K562 (cell line): ENCODE data around the gene PRSS57. TPM values are rescaled to one million over a fixed set of nuclear protein-coding genes. Genes with fewer than 3 reads are reported as not detected.

Experiments
- ARID2 ChIP-seq: fragments of 450-650 bp; IDR thresholded peaks from 2 replicates; pipeline ENCODE4 v1.6.1; 2017; ENCODE audit warnings: antibody characterized with exemption, mild to moderate bottlenecking
- ELF1 ChIP-seq: fragments of 200-800 bp; sonication (Bioruptor generic); IDR thresholded peaks from 2 replicates; pipeline ENCODE4 v1.6.1; 2016; ENCODE audit warnings: missing genetic modification characterization, missing compliant biosample characterization
- FOXP1 ChIP-seq: sonication (generic); formaldehyde crosslinking; IDR thresholded peaks from 2 replicates; pipeline ENCODE4 v1.8.0; 2022; ENCODE audit warnings: mild to moderate bottlenecking, missing genetic modification reagents
- KDM4B ChIP-seq, 2 experiments: fragments of 450-650 bp in 1 of 2; sonication (generic) in 1 of 2; IDR thresholded peaks; 2 replicates each; pipeline ENCODE4 v1.6.1; 2016 to 2017; ENCODE audit warnings: borderline replicate concordance in 2 of 2, antibody characterized with exemption in 1 of 2, low read depth in 1 of 2, mild to moderate bottlenecking in 1 of 2
- MBD2 ChIP-seq: sonication (generic); IDR thresholded peaks from 2 replicates; pipeline ENCODE4 v1.6.1; 2016; ENCODE audit warnings: low read depth, borderline replicate concordance
- MYC ChIP-seq, 2 experiments: fragments of 250-450 bp in 1 of 2; sonication (Bioruptor Pico) in 1 of 2; IDR thresholded peaks; 2 replicates each; pipeline versions ENCODE4 v1.5.1 to v1.6.1; 2012 to 2021; ENCODE audit warnings: low read depth in 2 of 2, borderline replicate concordance in 1 of 2, improper control_type of control experiment in 1 of 2, low read length in 1 of 2, mild to moderate bottlenecking in 1 of 2, moderate library complexity in 1 of 2
- NFATC3 ChIP-seq: fragments of 450-650 bp; IDR thresholded peaks from 2 replicates; pipeline ENCODE4 v1.6.1; 2017; ENCODE audit warnings: mild to moderate bottlenecking
- NR2C2 ChIP-seq, 2 experiments: fragments of 200-800 bp in 1 of 2; sonication (Bioruptor generic) in 1 of 2; sonication (generic) in 1 of 2; formaldehyde crosslinking in 1 of 2; IDR thresholded peaks; 2 replicates each; pipeline versions ENCODE4 v1.6.1 to v1.8.0; 2016 to 2022; ENCODE audit warnings: mild to moderate bottlenecking in 1 of 2, missing compliant biosample characterization in 1 of 2, missing genetic modification characterization in 1 of 2, missing genetic modification reagents in 1 of 2
- SETDB1 ChIP-seq: IDR thresholded peaks from one replicate; pipeline ENCODE4 v1.6.1; 2012; ENCODE audit warnings: low read length, control low read depth, inconsistent platforms
- SIN3B ChIP-seq: fragments of 450-650 bp; IDR thresholded peaks from 2 replicates; pipeline ENCODE4 v1.6.1; 2017; ENCODE audit warnings: low read depth, mild to moderate bottlenecking, moderate library complexity
- ZNF12 ChIP-seq: sonication (generic); formaldehyde crosslinking; IDR thresholded peaks from 2 replicates; pipeline ENCODE4 v1.4.0; 2020; ENCODE audit warnings: mild to moderate bottlenecking, missing genetic modification reagents
- ZNF212 ChIP-seq: fragments of 450-650 bp; formaldehyde crosslinking; IDR thresholded peaks from 2 replicates; pipeline ENCODE4 v1.4.0; 2020; ENCODE audit warnings: mild to moderate bottlenecking
- ZNF707 ChIP-seq: fragments of 250-450 bp; sonication (Bioruptor Pico); conservative IDR thresholded peaks from 2 replicates; pipeline ENCODE4 v1.8.0; 2022; ENCODE audit warnings: inconsistent platforms, mild to moderate bottlenecking, moderate library complexity
- polyA plus RNA-seq, 8 experiments: library from polyadenylated mRNA; depleted of rRNA in 4 of 8; stranded (reverse) in 5 of 8; unstranded in 3 of 8; fragments of >200 nt; fragmentation: Nextera tagmentation in 2 of 8; fragmentation: Illumina TruSeq in 1 of 8; extraction: Ambion mirVana in 2 of 8; extraction: Trizol in 1 of 8; gene quantifications; 2 replicates each; pipeline versions ENCODE4 v1.2.1 to v1.2.3, GENCODE V29; 2011 to 2014; ENCODE audit warnings: inconsistent platforms in 1 of 8, missing spikeins in 1 of 8
- total RNA-seq, 7 experiments: library from RNA; depleted of rRNA in 6 of 7; stranded (reverse); fragments of >200 nt in 6 of 7; fragmentation: Illumina TruSeq in 2 of 7; extraction: Trizol in 2 of 7; gene quantifications; 2 replicates each; pipeline versions ENCODE4 v1.2.1 to v1.2.3, GENCODE V29; 2011 to 2021; ENCODE audit warnings: low replicate concordance in 1 of 7
- TF ChIP-seq, protein P1 (sequence below): fragments of 450-650 bp; IDR thresholded peaks from 2 replicates; pipeline ENCODE4 v1.6.1; 2016; ENCODE audit warnings: mild to moderate bottlenecking, moderate library complexity
- TF ChIP-seq, protein P2 (sequence below): conservative IDR thresholded peaks from 2 replicates; pipeline ENCODE4 v1.6.1; 2011; ENCODE audit warnings: low read depth, mild to moderate bottlenecking, low read length; ENCODE audit not compliant: control insufficient read depth

PRSS57 gene
- total and polyA plus RNA-seq, 9 of the 15 experiments (the other 6 are each of a cell fraction or from before 2014, with no cell fraction given) = 0.06 to 2.5 (median 1.3) TPM; not detected in 3

DNA sequence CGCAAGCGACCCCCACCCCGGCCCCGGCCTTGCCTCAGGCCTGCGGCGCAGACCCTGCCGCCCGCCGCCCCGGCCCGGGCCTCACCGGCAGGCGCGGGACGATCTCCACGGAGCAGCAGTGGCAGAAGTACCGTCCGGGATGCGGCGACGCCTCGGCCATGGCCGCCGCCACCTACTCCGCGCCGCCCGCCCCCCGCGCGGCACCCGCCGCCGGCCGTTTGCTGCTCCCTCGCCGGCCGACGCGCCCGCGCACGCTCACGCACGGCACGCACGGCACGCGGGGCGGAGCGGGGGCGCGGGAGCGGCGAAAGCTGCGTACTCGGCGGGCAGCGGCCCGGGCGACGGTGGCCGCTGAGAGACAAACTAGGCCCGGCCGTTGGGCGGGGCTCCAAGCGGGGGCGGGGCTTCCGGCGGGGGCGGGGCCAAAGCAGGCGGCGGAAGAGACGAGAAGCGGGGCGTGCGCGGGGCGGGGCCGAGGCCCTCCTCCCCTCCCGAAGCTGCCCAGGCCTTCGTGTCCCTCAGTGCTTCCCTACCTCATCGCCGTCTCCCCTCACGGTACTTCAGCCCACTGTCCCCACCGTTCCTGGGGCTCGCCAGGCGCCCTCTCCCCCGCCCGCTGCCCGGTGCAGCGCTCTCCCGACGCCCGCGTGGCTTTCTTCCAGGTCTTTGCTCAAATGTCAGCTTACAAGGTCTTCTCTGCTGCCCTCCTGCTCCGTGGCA is 32.1 kb downstream of the PRSS57 start, which contains the start of gene RNF126 (continued):
- TF ChIP-seq NR2C2 (CRISPR knock-in tag; IDR thresholded peaks at IDR 0.05) (no peak), NR2C2 (tag; IDR thresholded peaks at IDR 0.05) (peak; percentile 45; the same call in 1 of the 2 replicates), NFATC3 (no peak), MYC (IDR thresholded peaks at IDR 0.05; ENCODE audit: low read depth, low read length) (peak; percentile 68), MYC (CRISPR knock-in tag; IDR thresholded peaks at IDR 0.05; ENCODE audit: borderline replicate concordance, low read depth) (no peak), ARID2 (no peak), ELF1 (tag) (peak; percentile 65; the same call in 1 of the 2 replicates), ZNF707 (CRISPR knock-in tag) (no peak), ZNF212 (no peak), FOXP1 (0 out of 2 replicates have a peak, but pooled peaks have one; percentile 13), MBD2 (no peak), ZNF12 (CRISPR knock-in tag) (no peak), SETDB1 (no peak), SIN3B (peak; percentile 64), KDM4B (IDR thresholded peaks at IDR 0.05; ENCODE audit: borderline replicate concordance in 2 of 2, low read depth in 1 of 2) (no peak)
- TF ChIP-seq, protein P1, sequence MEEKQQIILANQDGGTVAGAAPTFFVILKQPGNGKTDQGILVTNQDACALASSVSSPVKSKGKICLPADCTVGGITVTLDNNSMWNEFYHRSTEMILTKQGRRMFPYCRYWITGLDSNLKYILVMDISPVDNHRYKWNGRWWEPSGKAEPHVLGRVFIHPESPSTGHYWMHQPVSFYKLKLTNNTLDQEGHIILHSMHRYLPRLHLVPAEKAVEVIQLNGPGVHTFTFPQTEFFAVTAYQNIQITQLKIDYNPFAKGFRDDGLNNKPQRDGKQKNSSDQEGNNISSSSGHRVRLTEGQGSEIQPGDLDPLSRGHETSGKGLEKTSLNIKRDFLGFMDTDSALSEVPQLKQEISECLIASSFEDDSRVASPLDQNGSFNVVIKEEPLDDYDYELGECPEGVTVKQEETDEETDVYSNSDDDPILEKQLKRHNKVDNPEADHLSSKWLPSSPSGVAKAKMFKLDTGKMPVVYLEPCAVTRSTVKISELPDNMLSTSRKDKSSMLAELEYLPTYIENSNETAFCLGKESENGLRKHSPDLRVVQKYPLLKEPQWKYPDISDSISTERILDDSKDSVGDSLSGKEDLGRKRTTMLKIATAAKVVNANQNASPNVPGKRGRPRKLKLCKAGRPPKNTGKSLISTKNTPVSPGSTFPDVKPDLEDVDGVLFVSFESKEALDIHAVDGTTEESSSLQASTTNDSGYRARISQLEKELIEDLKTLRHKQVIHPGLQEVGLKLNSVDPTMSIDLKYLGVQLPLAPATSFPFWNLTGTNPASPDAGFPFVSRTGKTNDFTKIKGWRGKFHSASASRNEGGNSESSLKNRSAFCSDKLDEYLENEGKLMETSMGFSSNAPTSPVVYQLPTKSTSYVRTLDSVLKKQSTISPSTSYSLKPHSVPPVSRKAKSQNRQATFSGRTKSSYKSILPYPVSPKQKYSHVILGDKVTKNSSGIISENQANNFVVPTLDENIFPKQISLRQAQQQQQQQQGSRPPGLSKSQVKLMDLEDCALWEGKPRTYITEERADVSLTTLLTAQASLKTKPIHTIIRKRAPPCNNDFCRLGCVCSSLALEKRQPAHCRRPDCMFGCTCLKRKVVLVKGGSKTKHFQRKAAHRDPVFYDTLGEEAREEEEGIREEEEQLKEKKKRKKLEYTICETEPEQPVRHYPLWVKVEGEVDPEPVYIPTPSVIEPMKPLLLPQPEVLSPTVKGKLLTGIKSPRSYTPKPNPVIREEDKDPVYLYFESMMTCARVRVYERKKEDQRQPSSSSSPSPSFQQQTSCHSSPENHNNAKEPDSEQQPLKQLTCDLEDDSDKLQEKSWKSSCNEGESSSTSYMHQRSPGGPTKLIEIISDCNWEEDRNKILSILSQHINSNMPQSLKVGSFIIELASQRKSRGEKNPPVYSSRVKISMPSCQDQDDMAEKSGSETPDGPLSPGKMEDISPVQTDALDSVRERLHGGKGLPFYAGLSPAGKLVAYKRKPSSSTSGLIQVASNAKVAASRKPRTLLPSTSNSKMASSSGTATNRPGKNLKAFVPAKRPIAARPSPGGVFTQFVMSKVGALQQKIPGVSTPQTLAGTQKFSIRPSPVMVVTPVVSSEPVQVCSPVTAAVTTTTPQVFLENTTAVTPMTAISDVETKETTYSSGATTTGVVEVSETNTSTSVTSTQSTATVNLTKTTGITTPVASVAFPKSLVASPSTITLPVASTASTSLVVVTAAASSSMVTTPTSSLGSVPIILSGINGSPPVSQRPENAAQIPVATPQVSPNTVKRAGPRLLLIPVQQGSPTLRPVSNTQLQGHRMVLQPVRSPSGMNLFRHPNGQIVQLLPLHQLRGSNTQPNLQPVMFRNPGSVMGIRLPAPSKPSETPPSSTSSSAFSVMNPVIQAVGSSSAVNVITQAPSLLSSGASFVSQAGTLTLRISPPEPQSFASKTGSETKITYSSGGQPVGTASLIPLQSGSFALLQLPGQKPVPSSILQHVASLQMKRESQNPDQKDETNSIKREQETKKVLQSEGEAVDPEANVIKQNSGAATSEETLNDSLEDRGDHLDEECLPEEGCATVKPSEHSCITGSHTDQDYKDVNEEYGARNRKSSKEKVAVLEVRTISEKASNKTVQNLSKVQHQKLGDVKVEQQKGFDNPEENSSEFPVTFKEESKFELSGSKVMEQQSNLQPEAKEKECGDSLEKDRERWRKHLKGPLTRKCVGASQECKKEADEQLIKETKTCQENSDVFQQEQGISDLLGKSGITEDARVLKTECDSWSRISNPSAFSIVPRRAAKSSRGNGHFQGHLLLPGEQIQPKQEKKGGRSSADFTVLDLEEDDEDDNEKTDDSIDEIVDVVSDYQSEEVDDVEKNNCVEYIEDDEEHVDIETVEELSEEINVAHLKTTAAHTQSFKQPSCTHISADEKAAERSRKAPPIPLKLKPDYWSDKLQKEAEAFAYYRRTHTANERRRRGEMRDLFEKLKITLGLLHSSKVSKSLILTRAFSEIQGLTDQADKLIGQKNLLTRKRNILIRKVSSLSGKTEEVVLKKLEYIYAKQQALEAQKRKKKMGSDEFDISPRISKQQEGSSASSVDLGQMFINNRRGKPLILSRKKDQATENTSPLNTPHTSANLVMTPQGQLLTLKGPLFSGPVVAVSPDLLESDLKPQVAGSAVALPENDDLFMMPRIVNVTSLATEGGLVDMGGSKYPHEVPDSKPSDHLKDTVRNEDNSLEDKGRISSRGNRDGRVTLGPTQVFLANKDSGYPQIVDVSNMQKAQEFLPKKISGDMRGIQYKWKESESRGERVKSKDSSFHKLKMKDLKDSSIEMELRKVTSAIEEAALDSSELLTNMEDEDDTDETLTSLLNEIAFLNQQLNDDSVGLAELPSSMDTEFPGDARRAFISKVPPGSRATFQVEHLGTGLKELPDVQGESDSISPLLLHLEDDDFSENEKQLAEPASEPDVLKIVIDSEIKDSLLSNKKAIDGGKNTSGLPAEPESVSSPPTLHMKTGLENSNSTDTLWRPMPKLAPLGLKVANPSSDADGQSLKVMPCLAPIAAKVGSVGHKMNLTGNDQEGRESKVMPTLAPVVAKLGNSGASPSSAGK = no peak
- TF ChIP-seq, protein P2, sequence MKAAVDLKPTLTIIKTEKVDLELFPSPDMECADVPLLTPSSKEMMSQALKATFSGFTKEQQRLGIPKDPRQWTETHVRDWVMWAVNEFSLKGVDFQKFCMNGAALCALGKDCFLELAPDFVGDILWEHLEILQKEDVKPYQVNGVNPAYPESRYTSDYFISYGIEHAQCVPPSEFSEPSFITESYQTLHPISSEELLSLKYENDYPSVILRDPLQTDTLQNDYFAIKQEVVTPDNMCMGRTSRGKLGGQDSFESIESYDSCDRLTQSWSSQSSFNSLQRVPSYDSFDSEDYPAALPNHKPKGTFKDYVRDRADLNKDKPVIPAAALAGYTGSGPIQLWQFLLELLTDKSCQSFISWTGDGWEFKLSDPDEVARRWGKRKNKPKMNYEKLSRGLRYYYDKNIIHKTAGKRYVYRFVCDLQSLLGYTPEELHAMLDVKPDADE = peak; percentile 44; the same call in 1 of the 2 replicates
